Chondrocyte (in vitro differentiated cells): ENCODE measurements around the gene CDR2L. TPM values are rescaled to one million over a fixed set of nuclear protein-coding genes. Genes with fewer than 3 reads are reported as not detected.

ENCODE experiments used
- DNase-seq: peaks from one replicate; pipeline ENCODE4 v3.0.0; 2021; ENCODE audit warnings: mixed read lengths, low spot score
- H3K27ac Mint-ChIP-seq: one replicate; pipeline ENCODE4 v1.8.0; 2021; ENCODE audit warnings: mild to moderate bottlenecking, moderate library complexity, mixed read lengths; ENCODE audit not compliant: unreplicated experiment
- H3K27me3 Mint-ChIP-seq: 2 replicates; pipeline ENCODE4 v1.8.0; 2021; ENCODE audit warnings: low read depth, mixed read lengths
- H3K36me3 Mint-ChIP-seq: 2 replicates; pipeline ENCODE4 v1.8.0; 2021; ENCODE audit warnings: low read depth, mixed read lengths
- H3K4me1 Mint-ChIP-seq: 2 replicates; pipeline ENCODE4 v1.8.0; 2021; ENCODE audit warnings: low read depth, mild to moderate bottlenecking, mixed read lengths
- H3K4me3 Mint-ChIP-seq: one replicate; pipeline ENCODE4 v1.8.0; 2021; ENCODE audit warnings: mild to moderate bottlenecking, moderate library complexity, mixed read lengths; ENCODE audit not compliant: unreplicated experiment
- H3K9me3 Mint-ChIP-seq: 2 replicates; pipeline ENCODE4 v1.8.0; 2021; ENCODE audit warnings: low read depth, mixed read lengths
- total RNA-seq: library from RNA; stranded (reverse); gene quantifications from 3 replicates; pipeline ENCODE4 v1.2.1, GENCODE V29; 2021
- TF ChIP-seq, protein P1 (sequence below): fragments of 200-600 bp; sonication (generic); IDR thresholded peaks from 2 replicates; pipeline ENCODE4 v1.5.0; 2021; ENCODE audit warnings: antibody characterized with exemption, mild to moderate bottlenecking, moderate library complexity

Gene CDR2L
- total RNA-seq, 1 donor from 2014 or later: 51.0 TPM

DNA sequence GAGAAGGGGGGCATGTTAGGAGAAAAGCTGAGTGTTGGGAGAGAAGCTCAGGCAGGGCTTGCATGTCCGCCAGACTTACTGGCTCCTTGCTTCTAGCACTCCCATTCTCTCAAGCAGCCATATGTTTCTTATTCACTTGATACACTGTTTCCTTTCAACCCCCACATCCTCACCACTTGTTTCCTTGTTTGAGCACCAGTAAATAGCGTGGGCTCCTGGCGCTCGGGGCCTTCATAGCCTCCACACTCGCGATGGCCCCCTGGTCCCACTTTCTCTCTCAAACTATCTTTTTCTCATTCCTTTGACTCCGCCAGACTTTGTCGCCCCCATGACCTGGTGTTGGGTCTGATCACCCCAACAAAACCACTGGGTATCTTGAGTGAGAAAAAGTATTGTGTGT lies 42.7 kb downstream of the CDR2L start:
- H3K36me3 Mint-ChIP-seq: peaks cover 3% of the 10 kb centered on the region
- H3K9me3 Mint-ChIP-seq: peaks cover 13% of the 10 kb centered on the region
- no peaks in the 10 kb centered on the region for H3K27me3 Mint-ChIP-seq
- DNase-seq: no peak
- no peak overlapping the region for H3K4me3 Mint-ChIP-seq
- TF ChIP-seq, protein P1, sequence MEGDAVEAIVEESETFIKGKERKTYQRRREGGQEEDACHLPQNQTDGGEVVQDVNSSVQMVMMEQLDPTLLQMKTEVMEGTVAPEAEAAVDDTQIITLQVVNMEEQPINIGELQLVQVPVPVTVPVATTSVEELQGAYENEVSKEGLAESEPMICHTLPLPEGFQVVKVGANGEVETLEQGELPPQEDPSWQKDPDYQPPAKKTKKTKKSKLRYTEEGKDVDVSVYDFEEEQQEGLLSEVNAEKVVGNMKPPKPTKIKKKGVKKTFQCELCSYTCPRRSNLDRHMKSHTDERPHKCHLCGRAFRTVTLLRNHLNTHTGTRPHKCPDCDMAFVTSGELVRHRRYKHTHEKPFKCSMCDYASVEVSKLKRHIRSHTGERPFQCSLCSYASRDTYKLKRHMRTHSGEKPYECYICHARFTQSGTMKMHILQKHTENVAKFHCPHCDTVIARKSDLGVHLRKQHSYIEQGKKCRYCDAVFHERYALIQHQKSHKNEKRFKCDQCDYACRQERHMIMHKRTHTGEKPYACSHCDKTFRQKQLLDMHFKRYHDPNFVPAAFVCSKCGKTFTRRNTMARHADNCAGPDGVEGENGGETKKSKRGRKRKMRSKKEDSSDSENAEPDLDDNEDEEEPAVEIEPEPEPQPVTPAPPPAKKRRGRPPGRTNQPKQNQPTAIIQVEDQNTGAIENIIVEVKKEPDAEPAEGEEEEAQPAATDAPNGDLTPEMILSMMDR: no peak
- H3K27ac Mint-ChIP-seq: no peak overlapping the region
- H3K4me1 Mint-ChIP-seq: peaks cover 21% of the 10 kb centered on the region

DNA sequence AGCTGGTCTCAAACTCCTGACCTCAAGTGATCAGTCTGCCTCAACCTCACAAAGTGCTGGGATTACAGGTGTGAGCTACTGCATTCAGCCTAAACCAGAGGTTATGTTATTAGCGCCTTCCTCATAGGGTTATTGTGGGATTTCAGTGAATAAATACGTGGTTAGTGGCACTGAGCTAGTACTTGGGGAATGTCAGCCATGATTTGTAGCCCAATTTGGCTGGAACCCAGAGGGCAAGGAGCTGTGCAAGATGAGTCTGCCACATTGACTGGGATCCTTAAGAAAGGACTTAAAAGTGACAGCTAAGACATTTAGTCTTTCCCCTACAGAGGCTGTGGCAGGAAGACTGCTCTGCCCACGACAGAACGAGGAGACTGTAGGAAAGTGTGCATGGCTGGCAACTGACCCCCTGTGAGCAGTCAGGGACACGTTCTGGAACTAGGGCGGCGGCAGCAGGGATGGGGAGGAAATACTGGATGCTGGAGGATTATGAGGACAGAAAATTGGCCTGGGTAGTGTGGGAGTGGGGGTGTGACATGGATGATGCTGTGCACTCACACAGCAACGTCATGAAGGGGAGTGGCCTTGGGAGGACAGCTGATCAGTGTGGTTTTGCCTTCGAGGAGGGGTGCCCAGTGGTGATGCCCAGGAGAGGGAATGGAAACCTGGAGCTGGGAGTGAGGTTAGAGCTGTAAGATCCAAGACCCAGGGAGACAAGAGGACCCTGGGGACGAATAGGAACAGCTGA lies 44.7 kb downstream of the CDR2L start:
- DNase-seq: no peak
- H3K4me1 Mint-ChIP-seq: peaks cover 30% of the 10 kb centered on the region
- peaks cover 13% of the 10 kb centered on the region for H3K9me3 Mint-ChIP-seq
- H3K36me3 Mint-ChIP-seq: peaks cover 5% of the 10 kb centered on the region
- peak overlapping the region; percentile 96 for H3K4me3 Mint-ChIP-seq
- TF ChIP-seq, protein P1: no peak
- peak overlapping the region; percentile 99 for H3K27ac Mint-ChIP-seq
- no peaks in the 10 kb centered on the region for H3K27me3 Mint-ChIP-seq

DNA sequence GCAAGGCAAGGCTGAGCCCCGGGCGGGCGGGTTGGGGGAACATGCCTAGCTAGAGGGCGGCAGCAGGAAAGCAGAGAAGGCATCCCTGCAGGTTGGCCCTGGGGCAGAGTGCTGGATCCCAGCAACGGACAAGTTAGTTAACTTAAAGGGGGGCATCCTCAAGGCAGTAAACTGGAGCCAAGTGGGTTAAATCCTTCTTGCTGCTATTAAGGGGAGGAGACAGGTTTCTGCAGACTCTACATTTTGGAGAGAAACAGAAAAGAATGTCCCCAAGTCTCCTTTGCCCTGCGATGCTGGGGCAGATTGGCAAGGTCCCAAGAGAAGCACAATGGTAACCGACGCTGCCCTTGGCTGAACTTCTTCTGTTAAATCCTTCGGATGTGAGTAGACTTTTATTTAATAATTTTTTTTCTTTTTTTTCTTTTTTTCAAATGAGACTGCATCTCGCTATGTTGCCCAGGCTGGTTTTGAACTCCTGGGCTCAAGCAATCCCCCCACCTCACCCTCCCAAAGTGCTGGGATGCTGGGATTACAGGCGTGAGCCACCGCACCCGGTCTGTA lies 45.4 kb downstream of the CDR2L start:
- no peak for DNase-seq

GRCh38 chr17:75033346-75034235 lies 46.2 kb downstream of the CDR2L start:
- DNase-seq: peak; percentile 96
- TF ChIP-seq, protein P1: no peak
- H3K4me1 Mint-ChIP-seq: peaks cover 30% of the 10 kb centered on the region
- no peaks in the 10 kb centered on the region for H3K27me3 Mint-ChIP-seq
- peak overlapping the region; percentile 96 for H3K4me3 Mint-ChIP-seq
- peaks cover 13% of the 10 kb centered on the region for H3K9me3 Mint-ChIP-seq
- peak overlapping the region; percentile 99 for H3K27ac Mint-ChIP-seq
- peaks cover 8% of the 10 kb centered on the region for H3K36me3 Mint-ChIP-seq

More for the DNA sequence above, 45.4 kb downstream of the CDR2L start:
- peak overlapping the region; percentile 96 for H3K4me3 Mint-ChIP-seq
- peaks cover 5% of the 10 kb centered on the region for H3K36me3 Mint-ChIP-seq
- H3K27me3 Mint-ChIP-seq: no peaks in the 10 kb centered on the region
- peaks cover 30% of the 10 kb centered on the region for H3K4me1 Mint-ChIP-seq
- TF ChIP-seq, protein P1: no peak
- peak overlapping the region; percentile 99 for H3K27ac Mint-ChIP-seq
- H3K9me3 Mint-ChIP-seq: peaks cover 13% of the 10 kb centered on the region
